ENCODE data around the gene IGFALS.

The IGFALS gene

GRCh38 chr16:1786242-1787055, 7.1 kb downstream of the IGFALS start:
- Mint-ChIP-seq H3K36me3 (ENCODE audit: low read depth) (peaks cover 5% of the 10 kb centered on the region), H3K27me3 (ENCODE audit: low read depth) (no peaks in the 10 kb centered on the region), H3K9me3 (no peaks in the 10 kb centered on the region), H3K4me3 (no peak overlapping the region), H3K27ac (no peak overlapping the region), H3K4me1 (peaks cover 5% of the 10 kb centered on the region)
- no peak for TF ChIP-seq CTCF (IDR thresholded peaks at IDR 0.05; ENCODE audit: unreplicated experiment in 3 of 3)

- Mint-ChIP-seq H3K27ac (no peak overlapping the region), H3K9me3 (no peaks in the 10 kb centered on the region), H3K4me3 (peak overlapping the region in 2 of 3 experiments; percentile 28 to 84), H3K4me1 (peaks cover 9% of the 10 kb centered on the region), H3K27me3 (ENCODE audit: low read depth) (no peaks in the 10 kb centered on the region), H3K36me3 (ENCODE audit: low read depth) (peaks cover 5% of the 10 kb centered on the region)
- TF ChIP-seq CTCF (IDR thresholded peaks at IDR 0.05; ENCODE audit: unreplicated experiment in 3 of 3): no peak
These were observed 7.7 kb downstream of the IGFALS start for GRCh38 chr16:1785846-1786170.

- no peaks in the 10 kb centered on the region for H3K27me3 Mint-ChIP-seq (ENCODE audit: low read depth)
- no peaks in the 10 kb centered on the region for H3K9me3 Mint-ChIP-seq
- peaks cover 5% of the 10 kb centered on the region for H3K36me3 Mint-ChIP-seq (ENCODE audit: low read depth)
- no peak overlapping the region for H3K27ac Mint-ChIP-seq
- TF ChIP-seq CTCF (IDR thresholded peaks at IDR 0.05; ENCODE audit: unreplicated experiment in 3 of 3): no peak
- H3K4me1 Mint-ChIP-seq: peaks cover 9% of the 10 kb centered on the region
- H3K4me3 Mint-ChIP-seq: peak overlapping the region; percentile 78 to 84 (median 84)
These were observed 8.3 kb downstream of the IGFALS start for GRCh38 chr16:1784977-1785845.

GRCh38 chr16:1782408-1783264, 10.9 kb downstream of the IGFALS start, which contains the start of the genes NUBP2 and SPSB3:
TSS of gene NUBP2 (plus strand) at chr16:1782960. CDS start at chr16:1783021, 61 bp downstream.
TSS of gene SPSB3 (minus strand) at chr16:1782571. CDS start at chr16:1781483, 1,088 bp downstream.
- Mint-ChIP-seq H3K27me3 (ENCODE audit: low read depth) (no peaks in the 10 kb centered on the region), H3K9me3 (no peaks in the 10 kb centered on the region), H3K36me3 (ENCODE audit: low read depth) (no peaks in the 10 kb centered on the region), H3K4me1 (peaks cover 9% of the 10 kb centered on the region), H3K27ac (peak within 1 kb of the TSS; percentile 77 to 88 (median 86)), H3K4me3 (peak within 1 kb of the TSS; percentile 90 to 96 (median 95))
- peak in 1 of 3 experiments; percentile 18 for TF ChIP-seq CTCF (IDR thresholded peaks at IDR 0.05; ENCODE audit: unreplicated experiment in 3 of 3)

GRCh38 chr16:1781758-1782407, 11.6 kb downstream of the IGFALS start:
- TF ChIP-seq CTCF (IDR thresholded peaks at IDR 0.05; ENCODE audit: unreplicated experiment in 3 of 3): no peak
- peak overlapping the region in 2 of 3 experiments; percentile 86 to 88 for H3K27ac Mint-ChIP-seq
- H3K4me1 Mint-ChIP-seq: peaks cover 9% of the 10 kb centered on the region
- no peaks in the 10 kb centered on the region for H3K36me3 Mint-ChIP-seq (ENCODE audit: low read depth)
- H3K9me3 Mint-ChIP-seq: no peaks in the 10 kb centered on the region
- H3K4me3 Mint-ChIP-seq: peak overlapping the region; percentile 86 to 90 (median 88)
- no peaks in the 10 kb centered on the region for H3K27me3 Mint-ChIP-seq (ENCODE audit: low read depth)
